ENCODE data around the gene GPAM.
A peak's percentile ranks its signal among the peaks of the same experiment; 100 is the strongest.
"Not testable (repeated sequence)": the region's sequence is repeated elsewhere in the genome, so short reads cannot be mapped to it uniquely, and the experiment has no call there.

Gene GPAM

GRCh38 chr10:112183329-112184051 is at the start of gene GPAM:
TSS of gene GPAM (minus strand) at chr10:112183765. CDS start at chr10:112181784, 1,981 bp downstream.
- peak; percentile 53 for DNase-seq

- no peak for DNase-seq
Observed at GRCh38 chr10:112232670-112233069, 49.1 kb upstream of the GPAM start.

- no peak for DNase-seq
Observed at GRCh38 chr10:112231602-112232400, 48.2 kb upstream of the GPAM start.

GRCh38 chr10:112230325-112230988 is 46.9 kb upstream of the GPAM start:
- DNase-seq: no peak

GRCh38 chr10:112229901-112230300 is 46.3 kb upstream of the GPAM start:
- DNase-seq: no peak

GRCh38 chr10:112229096-112229495 is 45.5 kb upstream of the GPAM start:
- no peak for DNase-seq

GRCh38 chr10:112228366-112229088 is 45.0 kb upstream of the GPAM start:
- DNase-seq: not testable (repeated sequence)

- no peak for DNase-seq
Observed at GRCh38 chr10:112227331-112227987, 43.9 kb upstream of the GPAM start.

GRCh38 chr10:112226439-112227248 is 43.1 kb upstream of the GPAM start:
- DNase-seq: no peak

- no peak for DNase-seq
Observed at GRCh38 chr10:112225771-112226438, 42.3 kb upstream of the GPAM start.

- no peak for DNase-seq
Observed at GRCh38 chr10:112224933-112225529, 41.5 kb upstream of the GPAM start.

- DNase-seq: no peak
Observed at GRCh38 chr10:112223725-112224124, 40.2 kb upstream of the GPAM start.

GRCh38 chr10:112222799-112223198 is 39.2 kb upstream of the GPAM start:
- DNase-seq: no peak

GRCh38 chr10:112221545-112221944 is 38.0 kb upstream of the GPAM start:
- no peak for DNase-seq

- no peak for DNase-seq
Observed at GRCh38 chr10:112218960-112219359, 35.4 kb upstream of the GPAM start.

- DNase-seq: no peak
Observed at GRCh38 chr10:112218036-112218390, 34.4 kb upstream of the GPAM start.

GRCh38 chr10:112217386-112218035 is 33.9 kb upstream of the GPAM start:
- DNase-seq: no peak

GRCh38 chr10:112216966-112217365 is 33.4 kb upstream of the GPAM start:
- DNase-seq: no peak

GRCh38 chr10:112216151-112216550 is 32.6 kb upstream of the GPAM start:
- no peak for DNase-seq

- no peak for DNase-seq
Observed at GRCh38 chr10:112215342-112215774, 31.8 kb upstream of the GPAM start.
